DND-41 (cell line): ENCODE data around the gene TNS1.

Experiments
- CTCF ChIP-seq: IDR thresholded peaks from 2 replicates; pipeline ENCODE4 v1.5.1; 2012; ENCODE audit warnings: borderline replicate concordance, low read length, moderate library complexity, mild to moderate bottlenecking; ENCODE audit not compliant: poor library complexity, severe bottlenecking; ENCODE audit errors: extremely low read depth
- EZH2 ChIP-seq: IDR thresholded peaks from 3 replicates; pipeline ENCODE4 v1.6.1; 2012; ENCODE audit warnings: borderline replicate concordance, low read depth, mild to moderate bottlenecking, moderate library complexity, low read length, inconsistent platforms; ENCODE audit not compliant: severe bottlenecking

- TF ChIP-seq CTCF = no peak
- TF ChIP-seq EZH2 = no peak
These were observed 7.0 kb upstream of the TNS1 start for GRCh38 chr2:218009765-218010139.
